NB4 (cell line): ENCODE measurements around the gene CXCL12.

Source experiments
- CTCF ChIP-seq: IDR thresholded peaks from one replicate; pipeline ENCODE4 v1.5.1; 2012; ENCODE audit warnings: low read depth, low read length
- MAX ChIP-seq: IDR thresholded peaks from 2 replicates; pipeline ENCODE4 v1.6.1; 2011; ENCODE audit warnings: low read depth, low read length
- MYC ChIP-seq: IDR thresholded peaks from 2 replicates; pipeline ENCODE4 v1.6.1; 2011; ENCODE audit warnings: low read depth, low read length
- POLR2A ChIP-seq: IDR thresholded peaks from 2 replicates; pipeline ENCODE4 v1.6.1; 2011; ENCODE audit warnings: mild to moderate bottlenecking; ENCODE audit not compliant: insufficient read length; ENCODE audit errors: extremely low read depth

GRCh38 chr10:44347609-44348400 is 37.1 kb downstream of the CXCL12 start:
- no peak for TF ChIP-seq CTCF
- TF ChIP-seq POLR2A: no peak
- no peak for TF ChIP-seq MAX
- TF ChIP-seq MYC: no peak
